ENCODE results near the gene STK32C. TPM values are rescaled to one million over a fixed set of nuclear protein-coding genes. Genes with fewer than 3 reads are reported as not detected.

The STK32C gene
- total RNA-seq (2022; extraction: Qiagen RNA extraction; ENCODE audit: low read depth): 32.3 to 49.8 TPM (median 45.5 TPM) in 5 replicates

DNA sequence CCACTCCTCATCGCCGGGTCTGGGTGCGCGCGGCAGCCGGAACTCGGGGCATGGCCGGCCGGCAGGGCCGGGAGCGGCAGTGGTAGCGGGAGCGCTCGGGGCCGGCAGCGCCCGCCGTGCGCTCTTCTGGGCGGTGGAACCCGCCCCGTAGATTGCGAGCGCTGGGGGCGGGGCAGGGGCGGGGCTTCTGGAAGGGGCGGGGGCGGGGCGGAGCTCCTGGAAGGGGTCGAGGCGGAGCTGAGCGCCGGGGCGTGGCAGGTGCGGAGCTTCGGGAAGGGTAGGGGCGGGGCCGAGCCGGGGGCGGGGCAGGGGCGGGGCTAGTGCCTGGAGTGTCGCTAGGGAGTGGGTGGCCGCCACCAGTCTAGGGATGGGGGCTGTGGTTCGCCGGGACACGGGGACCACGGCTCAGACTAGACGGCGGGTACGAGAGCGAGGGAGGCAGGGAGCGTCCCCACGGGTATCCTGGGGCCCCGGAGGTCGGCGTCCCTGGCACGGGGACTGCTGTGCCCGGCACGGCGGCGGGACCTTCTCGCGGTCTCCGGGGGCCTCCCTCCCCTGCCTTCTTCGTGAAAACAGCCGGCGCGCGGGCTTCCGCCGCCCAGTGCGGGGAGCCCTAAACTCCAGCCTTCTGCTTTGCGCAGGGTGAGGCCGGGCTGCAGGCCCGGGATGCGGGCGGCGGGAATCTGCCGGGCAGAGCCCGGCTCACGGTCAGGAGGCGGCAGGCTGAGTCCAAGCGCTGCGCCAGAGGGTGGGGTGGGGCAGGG is at the start of gene STK32C:
TSS of gene STK32C (minus strand) at position 128 of the 764 bp plus-strand sequence. CDS start at position 11, 117 bp downstream.

GRCh38 chr10:132331601-132332432 is 24.1 kb upstream of the STK32C start, which contains the start of gene LRRC27:
Gene LRRC27 (plus strand): TSS chr10:132332193. CDS start chr10:132333525, 1,332 bp downstream.

DNA sequence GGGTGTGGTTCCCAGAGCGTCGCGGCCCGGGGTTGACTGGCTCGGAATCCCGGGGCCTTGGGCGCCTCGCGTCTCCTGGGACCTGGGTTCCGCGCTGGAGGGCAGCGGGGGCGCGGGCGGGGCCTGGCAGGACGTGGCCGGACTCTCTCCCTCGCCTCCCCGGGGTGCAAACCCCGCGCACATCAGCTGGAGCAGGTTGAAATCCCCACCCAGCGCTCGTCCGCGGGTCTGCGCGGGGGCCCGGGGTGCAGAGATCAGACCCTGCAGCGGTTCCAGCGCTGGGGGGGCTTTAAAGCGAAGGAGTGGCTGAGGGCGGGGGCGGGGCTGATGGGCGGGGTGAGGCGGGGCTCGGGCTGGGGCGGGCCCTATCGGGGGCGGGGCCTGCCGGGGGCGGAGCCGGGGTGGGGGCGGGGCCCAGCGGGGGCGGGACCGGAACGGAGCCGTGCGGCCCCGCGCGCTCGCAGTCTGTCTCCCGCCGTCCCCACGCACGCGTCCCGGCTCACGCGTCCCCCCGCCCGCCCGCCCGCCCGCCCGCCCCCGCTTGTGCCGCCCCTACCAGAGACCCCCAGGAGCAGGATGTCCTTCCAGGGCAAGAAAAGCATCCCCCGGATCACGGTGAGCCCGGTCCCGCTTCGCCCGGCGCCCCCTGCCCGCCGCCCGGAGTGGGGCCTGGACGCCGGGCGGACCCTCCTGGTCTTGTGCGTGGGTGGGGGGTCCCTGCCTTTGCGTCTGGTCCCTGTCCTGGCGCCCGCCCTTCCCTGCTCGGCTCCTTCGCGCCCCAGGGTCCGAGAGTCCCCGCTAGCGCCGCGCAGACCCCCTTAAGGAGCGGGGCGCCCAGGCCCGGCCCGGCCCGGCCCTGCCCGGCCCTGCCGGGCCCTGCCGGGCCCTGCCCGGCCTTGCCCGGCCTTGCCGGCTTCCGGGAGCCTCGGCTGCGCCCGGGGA is 121.0 kb downstream of the STK32C start, which contains the start of gene DPYSL4:
TSS of gene DPYSL4 (plus strand) at position 461 of the 942 bp plus-strand sequence. CDS start at position 577, 116 bp downstream.

Other genes starting within 250 kb of the STK32C start
- gene JAKMIP3, start 242.0 kb downstream of the STK32C start, total RNA-seq (2022; extraction: Qiagen RNA extraction; ENCODE audit: low read depth): 1.6 to 2.0 TPM (median 1.9 TPM) in 5 replicates
- 16.6 to 19.3 TPM (median 17.7 TPM) in 5 replicates for gene DPYSL4, start 121.0 kb downstream of the STK32C start, total RNA-seq (2022; extraction: Qiagen RNA extraction; ENCODE audit: low read depth)
- gene LRRC27, start 24.2 kb upstream of the STK32C start, total RNA-seq (2022; extraction: Qiagen RNA extraction; ENCODE audit: low read depth): 4.9 to 6.3 TPM (median 5.5 TPM) in 5 replicates
- gene PWWP2B, start 89.2 kb upstream of the STK32C start, total RNA-seq (2022; extraction: Qiagen RNA extraction; ENCODE audit: low read depth): 11.6 to 18.6 TPM (median 16.6 TPM) in 5 replicates
- gene INPP5A, start 229.8 kb upstream of the STK32C start, total RNA-seq (2022; extraction: Qiagen RNA extraction; ENCODE audit: low read depth): 12.3 to 16.3 TPM (median 14.2 TPM) in 5 replicates